K562 (cell line): ENCODE data around the gene PITPNC1. TPM values are rescaled to one million over a fixed set of nuclear protein-coding genes. Genes with fewer than 3 reads are reported as not detected.
A peak's percentile ranks its signal among the peaks of the same experiment; 100 is the strongest.

ENCODE experiments used
- ATAC-seq: fragments of 200-7000 bp; cut with Tn5 transposase; 3 replicates; pipeline ENCODE4 v1.9.1; 2020; ENCODE audit warnings: moderate library complexity
- BruUV-seq: library from RNA; stranded (reverse); fragments of 400-500 nt; replicated peaks from 2 replicates; lab custom pipeline; 2021; lab: Mats Ljungman, UMichigan
- CTCF ChIA-PET: fragments of 300-600 bp; formaldehyde crosslinking; extraction: SDS; loops from one replicate; lab custom pipeline; 2021; ENCODE audit warnings: low intra/inter-chr PET ratio; lab: Yijun Ruan, JAX
- POLR2A ChIA-PET: fragments of 300-600, 350-650 bp; sonication (Branson Sonifier 250); formaldehyde crosslinking; extraction: SDS; loops from one replicate; lab custom pipeline; 2021; ENCODE audit warnings: antibody characterized with exemption, inconsistent platforms; lab: Yijun Ruan, JAX
- DNase-seq, 4 experiments: peaks; one replicate each; pipeline versions ENCODE4 v3.0.0 to v3.0.0-alpha.2; 2011 to 2018; ENCODE audit warnings: low spot score in 3 of 4, mixed read lengths in 3 of 4; ENCODE audit errors: extremely low read depth in 1 of 4
- FAIRE-seq: peaks from 2 replicates; lab custom pipeline; 2011; peaks lifted over from hg19 to GRCh38; lab: Jason Lieb, UNC
- H2AFZ ChIP-seq: 2 replicates; pipeline ENCODE4 v1.6.0; 2011; ENCODE audit warnings: low read depth, low read length, control low read depth, inconsistent platforms
- H3K27ac ChIP-seq: fragments of 200-600 bp; 3 replicates; pipeline ENCODE4 v1.8.0; 2011; ENCODE audit warnings: low read depth, mild to moderate bottlenecking, control low read depth, inconsistent platforms, low read length, moderate library complexity, mixed read lengths; ENCODE audit errors: extremely low read depth
- H3K27me3 ChIP-seq, 2 experiments: fragments of 300-600 bp in 1 of 2; 2 replicates in 1 of 2; 3 replicates in 1 of 2; pipeline versions ENCODE4 v1.6.0 to v1.8.0; 2011; ENCODE audit warnings: inconsistent platforms in 2 of 2, low read length in 2 of 2, mild to moderate bottlenecking in 1 of 2, mixed read lengths in 1 of 2, moderate library complexity in 1 of 2; ENCODE audit not compliant: control insufficient read depth in 2 of 2, insufficient read depth in 2 of 2
- H3K36me3 ChIP-seq: fragments of 300-600 bp; 3 replicates; pipeline ENCODE4 v1.8.0; 2011; ENCODE audit warnings: mild to moderate bottlenecking, low read length, inconsistent platforms; ENCODE audit not compliant: control insufficient read depth, insufficient read depth
- H3K4me1 ChIP-seq, 2 experiments: fragments of 200-600 bp in 1 of 2; replicated peaks in 1 of 2; 2 replicates in 1 of 2; 3 replicates in 1 of 2; pipeline versions ENCODE4 v1.5.1 to v1.8.0; 2011; ENCODE audit warnings: inconsistent platforms in 2 of 2, low read length in 2 of 2, mild to moderate bottlenecking in 1 of 2, mixed read lengths in 1 of 2, moderate library complexity in 1 of 2; ENCODE audit not compliant: control insufficient read depth in 2 of 2, insufficient read depth in 2 of 2
- H3K4me2 ChIP-seq: 2 replicates; pipeline ENCODE4 v1.6.1; 2011; ENCODE audit warnings: low read length, control low read depth, inconsistent platforms, mixed read lengths; ENCODE audit not compliant: insufficient read depth
- H3K4me3 ChIP-seq: fragments of 200-600 bp; sonication (generic), shearing (Covaris generic); 2 replicates; pipeline ENCODE4 v1.5.1; 2016; ENCODE audit warnings: control low read depth, inconsistent platforms
- H3K79me2 ChIP-seq: fragments of 200-600 bp; 3 replicates; pipeline ENCODE4 v1.8.0; 2011; ENCODE audit warnings: low read length, inconsistent platforms; ENCODE audit not compliant: control insufficient read depth, insufficient read depth
- H3K9ac ChIP-seq, 2 experiments: 2 replicates each; pipeline versions ENCODE4 v1.6.0 to v1.6.1; 2011; ENCODE audit warnings: low read depth in 2 of 2, low read length in 2 of 2, control low read depth in 1 of 2, inconsistent platforms in 1 of 2, mild to moderate bottlenecking in 1 of 2, mixed read lengths in 1 of 2; ENCODE audit not compliant: insufficient read depth in 1 of 2
- H3K9me1 ChIP-seq: one replicate; pipeline ENCODE4 v1.6.0; 2011; ENCODE audit warnings: inconsistent platforms, mild to moderate bottlenecking, low read length, moderate library complexity; ENCODE audit not compliant: control insufficient read depth, insufficient read depth
- H3K9me3 ChIP-seq: replicated peaks from 2 replicates; pipeline ENCODE4 v1.5.1; 2011; ENCODE audit warnings: low read depth, low read length, inconsistent platforms; ENCODE audit not compliant: control insufficient read depth, insufficient read depth
- H4K20me1 ChIP-seq: replicated peaks from 2 replicates; pipeline ENCODE4 v1.6.1; 2011; ENCODE audit warnings: low read length, inconsistent platforms, mixed read lengths; ENCODE audit not compliant: control insufficient read depth, insufficient read depth
- CCAR2 ChIP-seq: fragments of 200-400 bp; formaldehyde crosslinking; IDR thresholded peaks from 2 replicates; pipeline ENCODE4 v1.6.1; 2017; ENCODE audit warnings: mild to moderate bottlenecking, low read depth, low read length
- EP400 ChIP-seq: fragments of 450-650 bp; IDR thresholded peaks from 2 replicates; pipeline ENCODE4 v1.6.1; 2017; ENCODE audit warnings: antibody characterized with exemption, mild to moderate bottlenecking, moderate library complexity
- NFE2 ChIP-seq: IDR thresholded peaks from 2 replicates; pipeline ENCODE4 v1.6.1; 2014; ENCODE audit warnings: antibody characterized with exemption, low read depth
- PHB ChIP-seq: fragments of 250-450 bp; sonication (Bioruptor Pico); IDR thresholded peaks from 2 replicates; pipeline ENCODE4 v1.5.0; 2021
- RFX1 ChIP-seq: fragments of 450-650 bp; IDR thresholded peaks from 2 replicates; pipeline ENCODE4 v1.6.1; 2016; ENCODE audit warnings: mild to moderate bottlenecking, moderate library complexity
- TAF7 ChIP-seq: fragments of 450-650 bp; IDR thresholded peaks from 2 replicates; pipeline ENCODE4 v1.6.1; 2016; ENCODE audit warnings: missing genetic modification characterization, missing compliant biosample characterization
- ZNF146 ChIP-seq: IDR thresholded peaks from one replicate; pipeline ENCODE4 v1.6.1; 2018; ENCODE audit warnings: missing compliant biosample characterization; ENCODE audit not compliant: unreplicated experiment
- ZSCAN32 ChIP-seq: fragments of 450-650 bp; formaldehyde crosslinking; IDR thresholded peaks from 2 replicates; pipeline ENCODE4 v1.4.0; 2020; ENCODE audit warnings: mild to moderate bottlenecking, moderate library complexity
- WGBS: fragments of 100-300 bp; shearing (Covaris generic); methylation state at CpG from one replicate; pipeline ENCODE4 v1.1.6; 2016; ENCODE audit warnings: low coverage, mixed read lengths; ENCODE audit not compliant: insufficient coverage; ENCODE audit errors: missing lambda C conversion rate; 5-methylcytosine and 5-hydroxymethylcytosine counted together
- in situ Hi-C: fragments of 300-500 bp; cut with MboI; formaldehyde crosslinking; loops from 4 replicates; pipeline ENCODE4 v1.15.0; 2018; ENCODE audit warnings: inconsistent platforms, mixed read lengths
- intact Hi-C: fragments of 100-400 bp; cut with micrococcal nuclease; formaldehyde crosslinking; loops from 2 replicates; pipeline ENCODE4 v1.14.2; 2022
- polyA plus RNA-seq, 8 experiments: library from polyadenylated mRNA; depleted of rRNA in 4 of 8; stranded (reverse) in 5 of 8; unstranded in 3 of 8; fragments of >200 nt; fragmentation: Nextera tagmentation in 2 of 8; fragmentation: Illumina TruSeq in 1 of 8; extraction: Ambion mirVana in 2 of 8; extraction: Trizol in 1 of 8; gene quantifications; 2 replicates each; pipeline versions ENCODE4 v1.2.1 to v1.2.3, GENCODE V29; 2011 to 2014; ENCODE audit warnings: inconsistent platforms in 1 of 8, missing spikeins in 1 of 8
- total RNA-seq, 7 experiments: library from RNA; depleted of rRNA in 6 of 7; stranded (reverse); fragments of >200 nt in 6 of 7; fragmentation: Illumina TruSeq in 2 of 7; extraction: Trizol in 2 of 7; gene quantifications; 2 replicates each; pipeline versions ENCODE4 v1.2.1 to v1.2.3, GENCODE V29; 2011 to 2021; ENCODE audit warnings: low replicate concordance in 1 of 7
- TF ChIP-seq, protein P1 (sequence below): fragments of 200-800 bp; sonication (Bioruptor generic); IDR thresholded peaks from 2 replicates; pipeline ENCODE4 v1.6.1; 2016; ENCODE audit warnings: missing genetic modification characterization, missing compliant biosample characterization
- TF ChIP-seq, protein P2 (sequence below): sonication (generic); formaldehyde crosslinking; IDR thresholded peaks from 2 replicates; pipeline ENCODE4 v1.8.0; 2022; ENCODE audit warnings: mild to moderate bottlenecking, missing genetic modification reagents

The PITPNC1 gene
- total and polyA plus RNA-seq, 9 of the 15 experiments (the other 6 are each of a cell fraction or from before 2014, with no cell fraction given), result 0.11 to 1.1 (median 0.65) TPM

DNA sequence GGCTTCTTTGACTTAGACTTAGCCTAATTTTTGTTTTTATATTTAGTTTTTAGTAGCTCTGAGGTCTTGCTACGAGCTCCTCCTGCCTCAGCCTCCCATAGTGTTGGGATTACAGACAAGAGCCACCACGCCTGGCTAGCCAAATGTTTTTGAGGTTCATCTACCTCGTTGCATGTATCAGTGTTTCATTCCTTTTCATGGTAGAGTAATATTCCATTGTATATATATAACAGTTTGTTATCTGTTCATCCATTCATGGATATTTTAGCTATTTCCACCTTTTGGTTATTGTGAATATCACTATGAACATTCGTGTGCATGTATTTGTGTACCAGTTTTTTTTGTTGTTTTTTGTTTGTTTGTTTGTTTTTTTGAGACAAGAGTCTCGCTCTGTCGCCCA lies 352.8 kb downstream of the PITPNC1 start:
- DNase-seq (no peak), FAIRE-seq (no peak), ATAC-seq (no peak)
- in situ Hi-C loops, result no loop called here
- BruUV-seq, result no TSS peak
- no peak overlapping the region for H3K4me3 ChIP-seq
- intact Hi-C loops, result no loop called here
- no peaks in the 10 kb centered on the region for H3K9me3 ChIP-seq
- no peaks in the 10 kb centered on the region for H3K27me3 ChIP-seq
- no peak overlapping the region for H3K9ac ChIP-seq
- H3K79me2 ChIP-seq, result peaks cover 13% of the 10 kb centered on the region; the same call in 2 of the 3 replicates
- peaks cover 91% of the 10 kb centered on the region for H3K36me3 ChIP-seq
- H3K4me1 ChIP-seq, result no peaks in the 10 kb centered on the region
- H3K9me1 ChIP-seq, result no peaks in the 10 kb centered on the region
- TF ChIP-seq ZNF146 (CRISPR knock-in tag), result peak; percentile 73
- no peak for TF ChIP-seq CCAR2
- POLR2A ChIA-PET, result interaction anchor here (0.8 to 1.3 kb wide), 3 partner anchors 9 to 11 kb away, joined by 3 to 4 read pairs (median 4); no protein-coding TSS in a partner anchor
- no peak overlapping the region for H3K27ac ChIP-seq
- no peak overlapping the region for H3K4me2 ChIP-seq
- H2AFZ ChIP-seq, result no peak overlapping the region
- H4K20me1 ChIP-seq, result no peaks in the 10 kb centered on the region
- CTCF ChIA-PET, result no interaction called here
- 96% methylated on average over 6 of the region's 6 CpGs for WGBS

DNA sequence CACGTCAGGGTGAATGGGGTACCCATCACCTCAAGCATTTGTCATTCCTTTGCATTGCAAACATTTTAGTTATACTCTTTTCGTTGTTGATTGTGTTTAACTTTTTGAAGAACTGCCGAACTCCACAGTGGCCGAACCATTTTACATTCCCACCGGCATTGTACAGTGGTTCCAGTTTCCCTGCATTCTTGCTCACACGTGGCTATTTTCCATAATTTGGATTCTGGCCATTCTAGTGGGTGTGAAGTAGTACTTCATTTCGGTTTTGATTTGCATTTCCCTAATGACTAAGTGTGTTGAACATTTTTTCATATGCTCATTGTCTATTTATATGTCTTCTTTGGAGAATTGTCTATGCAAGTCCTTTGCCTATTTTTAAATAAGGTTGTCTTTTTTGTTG lies 353.6 kb downstream of the PITPNC1 start:
- no peaks in the 10 kb centered on the region for H3K9me3 ChIP-seq
- no peak overlapping the region for H3K27ac ChIP-seq
- TF ChIP-seq PHB (CRISPR knock-in tag) (no peak), RFX1 (no peak), EP400 (no peak), TAF7 (tag) (no peak), ZSCAN32 (CRISPR knock-in tag) (no peak), NFE2 (no peak)
- TF ChIP-seq, protein P1, sequence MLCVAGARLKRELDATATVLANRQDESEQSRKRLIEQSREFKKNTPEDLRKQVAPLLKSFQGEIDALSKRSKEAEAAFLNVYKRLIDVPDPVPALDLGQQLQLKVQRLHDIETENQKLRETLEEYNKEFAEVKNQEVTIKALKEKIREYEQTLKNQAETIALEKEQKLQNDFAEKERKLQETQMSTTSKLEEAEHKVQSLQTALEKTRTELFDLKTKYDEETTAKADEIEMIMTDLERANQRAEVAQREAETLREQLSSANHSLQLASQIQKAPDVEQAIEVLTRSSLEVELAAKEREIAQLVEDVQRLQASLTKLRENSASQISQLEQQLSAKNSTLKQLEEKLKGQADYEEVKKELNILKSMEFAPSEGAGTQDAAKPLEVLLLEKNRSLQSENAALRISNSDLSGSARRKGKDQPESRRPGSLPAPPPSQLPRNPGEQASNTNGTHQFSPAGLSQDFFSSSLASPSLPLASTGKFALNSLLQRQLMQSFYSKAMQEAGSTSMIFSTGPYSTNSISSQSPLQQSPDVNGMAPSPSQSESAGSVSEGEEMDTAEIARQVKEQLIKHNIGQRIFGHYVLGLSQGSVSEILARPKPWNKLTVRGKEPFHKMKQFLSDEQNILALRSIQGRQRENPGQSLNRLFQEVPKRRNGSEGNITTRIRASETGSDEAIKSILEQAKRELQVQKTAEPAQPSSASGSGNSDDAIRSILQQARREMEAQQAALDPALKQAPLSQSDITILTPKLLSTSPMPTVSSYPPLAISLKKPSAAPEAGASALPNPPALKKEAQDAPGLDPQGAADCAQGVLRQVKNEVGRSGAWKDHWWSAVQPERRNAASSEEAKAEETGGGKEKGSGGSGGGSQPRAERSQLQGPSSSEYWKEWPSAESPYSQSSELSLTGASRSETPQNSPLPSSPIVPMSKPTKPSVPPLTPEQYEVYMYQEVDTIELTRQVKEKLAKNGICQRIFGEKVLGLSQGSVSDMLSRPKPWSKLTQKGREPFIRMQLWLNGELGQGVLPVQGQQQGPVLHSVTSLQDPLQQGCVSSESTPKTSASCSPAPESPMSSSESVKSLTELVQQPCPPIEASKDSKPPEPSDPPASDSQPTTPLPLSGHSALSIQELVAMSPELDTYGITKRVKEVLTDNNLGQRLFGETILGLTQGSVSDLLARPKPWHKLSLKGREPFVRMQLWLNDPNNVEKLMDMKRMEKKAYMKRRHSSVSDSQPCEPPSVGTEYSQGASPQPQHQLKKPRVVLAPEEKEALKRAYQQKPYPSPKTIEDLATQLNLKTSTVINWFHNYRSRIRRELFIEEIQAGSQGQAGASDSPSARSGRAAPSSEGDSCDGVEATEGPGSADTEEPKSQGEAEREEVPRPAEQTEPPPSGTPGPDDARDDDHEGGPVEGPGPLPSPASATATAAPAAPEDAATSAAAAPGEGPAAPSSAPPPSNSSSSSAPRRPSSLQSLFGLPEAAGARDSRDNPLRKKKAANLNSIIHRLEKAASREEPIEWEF (CRISPR knock-in tag), result no peak
- TF ChIP-seq, protein P2, sequence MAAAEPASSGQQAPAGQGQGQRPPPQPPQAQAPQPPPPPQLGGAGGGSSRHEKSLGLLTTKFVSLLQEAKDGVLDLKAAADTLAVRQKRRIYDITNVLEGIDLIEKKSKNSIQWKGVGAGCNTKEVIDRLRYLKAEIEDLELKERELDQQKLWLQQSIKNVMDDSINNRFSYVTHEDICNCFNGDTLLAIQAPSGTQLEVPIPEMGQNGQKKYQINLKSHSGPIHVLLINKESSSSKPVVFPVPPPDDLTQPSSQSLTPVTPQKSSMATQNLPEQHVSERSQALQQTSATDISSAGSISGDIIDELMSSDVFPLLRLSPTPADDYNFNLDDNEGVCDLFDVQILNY (CRISPR knock-in tag), result no peak
- TF ChIP-seq, all 486 proteins: peak for 0
- no peaks in the 10 kb centered on the region for H3K4me1 ChIP-seq
- ChIA-PET CTCF (no interaction called here), POLR2A (interaction anchor here (1.3 kb wide), 1 partner anchor 11 kb away, joined by 4 read pairs; no protein-coding TSS in a partner anchor)
- H3K27me3 ChIP-seq, result no peaks in the 10 kb centered on the region
- BruUV-seq, result no TSS peak
- ATAC-seq (no peak), FAIRE-seq (no peak), DNase-seq (no peak)
- H3K4me2 ChIP-seq, result no peak overlapping the region
- no peaks in the 10 kb centered on the region for H3K9me1 ChIP-seq
- H3K9ac ChIP-seq, result no peak overlapping the region
- intact Hi-C loops, result no loop called here
- H3K4me3 ChIP-seq, result no peak overlapping the region
- no peaks in the 10 kb centered on the region for H4K20me1 ChIP-seq
- peaks cover 89% of the 10 kb centered on the region for H3K36me3 ChIP-seq
- H2AFZ ChIP-seq, result no peak overlapping the region
- 82% methylated on average over 7 of the region's 7 CpGs for WGBS
- H3K79me2 ChIP-seq, result peaks cover 13% of the 10 kb centered on the region; the same call in 2 of the 3 replicates
- in situ Hi-C loops, result no loop called here
